GM18507 (cell line): ENCODE measurements around the gene SKP1.
"Not testable (repeated sequence)": the region's sequence is repeated elsewhere in the genome, so short reads cannot be mapped to it uniquely, and the experiment has no call there.

ENCODE experiments used
- DNase-seq: peaks from one replicate; pipeline ENCODE4 v3.0.0; 2011; ENCODE audit warnings: low read depth; ENCODE audit not compliant: insufficient read length; ENCODE audit errors: extremely low spot score
- FAIRE-seq: peaks from 2 replicates; lab custom pipeline; 2011; peaks lifted over from hg19 to GRCh38; lab: Jason Lieb, UNC

Gene SKP1

GRCh38 chr5:134176511-134177368 is at the start of gene SKP1:
Gene SKP1, minus strand, starts transcription at chr5:134176950. Its CDS starts 2,928 bp downstream, at chr5:134174022.
- DNase-seq (peak; percentile 84), FAIRE-seq (peak; percentile 84)

DNA sequence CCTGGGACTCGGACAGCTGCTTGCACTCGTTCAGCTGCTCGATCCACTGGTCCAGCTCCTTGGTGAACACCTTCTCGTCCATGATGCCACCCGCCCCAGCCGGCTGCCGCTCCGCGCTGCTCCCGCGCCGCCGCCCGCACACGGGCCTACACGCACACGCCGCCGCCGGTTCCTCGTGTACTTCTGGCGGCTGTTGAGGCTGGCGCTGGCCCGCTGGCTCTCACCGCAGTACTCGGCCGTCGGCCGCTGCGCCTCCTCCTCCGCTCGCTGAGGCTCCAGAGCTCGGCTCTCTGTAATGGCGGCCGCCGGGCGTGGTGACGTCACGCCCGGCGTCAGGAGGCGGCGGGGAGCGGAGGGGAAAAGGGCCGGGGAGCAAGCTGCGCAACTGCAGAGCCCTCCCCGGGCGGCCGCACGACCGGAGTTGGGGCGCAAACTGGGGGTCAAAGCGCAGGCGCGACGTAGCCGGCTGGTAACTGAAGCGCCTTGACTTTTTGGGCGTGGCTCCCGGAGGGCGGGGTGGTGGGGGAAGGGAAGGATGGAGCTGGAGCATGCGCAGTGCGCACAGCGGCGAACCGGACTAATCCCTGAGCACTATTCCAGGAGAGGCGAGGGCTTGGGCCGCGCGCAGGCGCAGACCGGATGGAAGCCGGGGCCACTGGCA is 49.2 kb upstream of the SKP1 start, which contains the start of gene PPP2CA:
Gene PPP2CA, minus strand, starts transcription at position 294 of the 661 bp plus-strand sequence. Its CDS starts 212 bp downstream, at position 82.
- DNase-seq, result peak; percentile 91
- peak; percentile 98 for FAIRE-seq

- FAIRE-seq (no peak), DNase-seq (peak; percentile 33)
Observed at GRCh38 chr5:134224888-134225779, 48.4 kb upstream of the SKP1 start.

- FAIRE-seq (no peak), DNase-seq (no peak)
Observed at GRCh38 chr5:134223406-134224248, 46.9 kb upstream of the SKP1 start.

DNA sequence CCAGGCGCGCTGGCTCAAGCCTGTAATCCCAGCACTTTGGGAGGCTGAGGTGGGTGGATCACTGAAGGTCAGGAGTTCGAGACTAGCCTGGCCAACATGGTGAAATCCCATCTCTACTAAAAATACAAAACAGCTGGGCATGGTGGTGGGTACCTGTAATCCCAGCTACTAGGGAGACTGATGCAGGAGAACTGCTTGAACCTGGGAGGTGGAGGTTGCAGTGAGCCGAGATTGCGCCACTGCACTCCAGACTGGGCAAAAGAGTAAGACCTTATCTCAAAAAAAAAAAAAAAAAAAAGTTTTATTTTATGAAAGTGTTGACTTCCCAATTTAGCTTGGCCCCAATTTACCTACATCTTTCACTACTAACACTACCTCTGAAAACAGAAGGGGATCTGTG is 44.9 kb upstream of the SKP1 start:
- not testable (repeated sequence) for DNase-seq, FAIRE-seq

DNA sequence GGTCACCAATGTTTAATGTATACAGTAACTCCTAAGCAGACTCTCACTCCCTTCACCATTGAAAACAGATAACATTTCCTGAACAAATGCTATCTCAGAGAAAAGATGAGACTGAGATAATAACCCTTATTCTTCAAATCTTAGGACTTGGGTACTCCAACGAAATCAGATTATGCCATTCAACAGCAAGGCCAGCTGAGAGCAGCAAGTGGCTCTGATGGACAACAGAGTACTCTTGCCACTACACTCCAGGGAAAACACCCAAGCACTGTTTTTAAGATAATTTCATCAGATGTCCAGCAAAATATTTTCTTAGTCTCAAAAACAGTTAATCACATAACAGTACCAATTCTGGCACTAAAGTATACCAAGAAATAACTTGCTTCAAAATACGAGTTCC is 39.0 kb upstream of the SKP1 start:
- FAIRE-seq, result no peak
- no peak for DNase-seq

DNA sequence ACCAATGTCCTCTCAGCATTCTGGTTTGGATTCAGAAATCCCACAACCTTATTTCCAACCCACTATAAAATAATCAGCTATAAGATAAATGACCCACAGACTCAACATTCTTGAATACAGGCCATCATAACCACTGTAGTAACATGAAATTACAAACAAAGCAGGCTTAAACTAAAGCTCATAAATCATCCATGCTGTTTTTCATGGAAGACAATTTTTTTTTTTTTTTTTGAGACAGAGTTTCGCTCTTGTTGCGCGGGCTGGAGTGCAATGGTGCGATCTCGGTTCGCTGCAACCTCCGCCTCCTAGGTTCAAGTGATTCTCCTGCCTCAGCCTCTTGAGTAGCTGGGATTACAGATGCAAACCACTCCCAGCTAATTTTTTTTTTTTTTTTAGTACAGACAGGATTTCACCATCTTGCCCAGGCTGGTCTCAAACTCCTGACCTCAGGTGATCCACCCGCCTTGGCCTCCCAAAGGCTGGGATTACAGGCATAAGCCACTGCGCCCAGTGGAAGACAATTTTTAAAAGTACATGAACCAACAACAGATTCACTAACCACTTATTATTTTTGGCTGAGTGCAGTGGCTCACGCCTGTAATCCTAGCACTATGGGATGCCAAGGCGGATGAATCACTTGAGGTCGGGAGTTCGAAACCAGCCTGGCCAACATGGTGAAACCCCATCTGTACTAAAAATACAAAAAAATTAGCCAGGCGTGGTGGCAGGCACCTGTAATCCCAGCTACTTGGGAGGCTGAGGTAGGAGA is 34.7 kb upstream of the SKP1 start:
- FAIRE-seq, DNase-seq: not testable (repeated sequence)

DNA sequence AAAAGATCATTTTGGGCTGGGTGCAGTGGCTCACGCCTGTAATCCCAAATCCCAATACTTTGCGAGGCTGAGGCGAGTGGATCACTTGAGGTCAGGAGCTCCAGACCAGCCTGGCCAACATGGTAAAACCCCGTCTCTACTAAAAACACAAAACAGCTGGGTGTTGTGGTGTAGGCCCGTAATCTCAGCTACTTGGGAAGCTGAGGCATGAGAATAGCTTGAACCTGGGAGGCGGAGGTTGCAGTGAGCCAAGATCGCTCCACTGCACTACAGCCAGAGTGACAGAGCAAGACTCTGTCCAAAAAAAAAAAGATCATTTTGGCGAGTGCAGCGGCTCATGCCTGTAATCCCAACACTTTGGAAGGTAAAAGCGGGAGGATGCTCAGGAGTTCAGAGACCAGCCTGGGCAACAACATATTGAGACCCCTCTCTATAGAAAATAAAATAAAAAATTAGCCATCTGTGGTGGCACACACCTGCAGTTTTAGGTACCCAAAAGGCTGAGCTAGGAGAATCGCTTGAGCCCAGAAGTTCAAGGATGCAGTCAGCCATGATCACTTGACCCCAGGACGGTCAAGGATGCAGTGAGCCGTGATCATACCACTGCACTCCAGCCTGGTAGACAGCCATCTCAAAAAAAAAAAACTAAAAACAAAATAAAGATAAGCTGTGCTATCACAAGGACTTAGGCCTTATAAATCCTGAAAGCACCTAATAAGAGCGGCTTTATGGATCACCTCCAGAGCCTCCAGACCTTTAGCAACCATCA is 32.9 kb upstream of the SKP1 start:
- DNase-seq (no peak), FAIRE-seq (no peak)

GRCh38 chr5:134207696-134208095 is 30.9 kb upstream of the SKP1 start:
- no peak for DNase-seq
- FAIRE-seq, result no peak

DNA sequence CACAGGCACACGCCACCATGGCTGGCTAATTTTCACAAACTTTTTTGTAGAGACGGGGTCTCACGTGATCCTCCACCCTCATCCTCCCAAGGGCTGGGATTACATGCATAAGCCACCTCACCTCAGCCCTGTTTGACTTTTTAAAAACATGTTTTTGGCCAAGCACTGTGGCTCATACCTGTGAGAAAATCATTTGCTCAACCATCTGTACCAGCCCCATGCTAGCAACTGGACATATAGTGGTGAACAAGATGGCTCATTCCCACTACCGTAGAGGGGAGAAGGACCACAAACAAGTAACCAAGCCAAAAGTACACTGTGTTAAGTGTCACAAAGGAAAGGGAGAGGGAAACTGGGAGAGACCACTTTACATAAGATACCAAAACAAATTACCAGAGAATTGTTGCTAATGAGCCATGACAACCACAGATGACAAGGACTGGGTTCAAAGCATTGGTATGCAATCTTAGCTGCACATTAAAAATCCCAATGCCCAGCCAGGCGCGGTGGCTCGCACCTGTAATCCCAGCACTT is 29.9 kb upstream of the SKP1 start:
- DNase-seq (no peak), FAIRE-seq (no peak)

GRCh38 chr5:134204575-134204974 is 27.8 kb upstream of the SKP1 start:
- no peak for DNase-seq
- no peak for FAIRE-seq

GRCh38 chr5:134203630-134204029 is 26.9 kb upstream of the SKP1 start:
- DNase-seq (no peak), FAIRE-seq (no peak)

DNA sequence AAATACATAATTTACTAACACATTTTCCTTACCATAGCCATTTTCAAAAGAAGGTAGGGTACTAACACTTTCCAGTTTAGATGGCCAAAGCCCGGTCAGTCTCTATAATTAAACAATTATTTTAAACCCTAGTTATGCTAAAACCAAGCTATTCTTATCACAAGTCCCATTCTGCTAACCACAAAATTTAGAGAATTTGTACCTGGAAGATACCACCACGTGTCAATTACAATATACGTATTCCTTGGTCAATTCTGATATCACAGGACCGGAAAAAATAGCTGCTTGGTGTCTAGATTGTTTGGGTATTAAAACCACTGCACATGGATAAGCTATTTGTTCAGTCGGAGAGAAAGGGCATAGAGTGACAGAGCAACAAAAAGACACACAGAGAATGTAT is 18.9 kb upstream of the SKP1 start:
- DNase-seq (no peak), FAIRE-seq (no peak)

GRCh38 chr5:134189031-134189430 is 12.3 kb upstream of the SKP1 start:
- no peak for DNase-seq
- no peak for FAIRE-seq

DNA sequence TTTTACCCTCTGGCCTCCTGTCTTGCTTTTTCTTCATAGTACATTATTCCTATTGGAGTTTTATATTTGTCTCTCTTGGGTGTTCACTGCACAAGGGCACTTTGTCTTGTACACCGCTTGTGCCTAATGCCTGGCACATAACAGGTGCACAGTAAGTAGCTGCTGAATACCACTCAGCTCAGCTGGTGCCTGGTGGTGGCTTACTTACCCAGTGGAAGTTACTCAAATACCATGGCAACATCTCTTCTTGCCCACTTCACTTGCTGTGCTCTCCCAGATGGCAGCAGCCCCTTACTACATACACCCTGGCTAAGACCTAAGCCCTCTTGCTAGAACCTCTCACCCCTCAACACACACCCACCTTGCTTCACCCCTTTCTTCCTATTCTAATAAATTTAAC is 11.3 kb upstream of the SKP1 start:
- DNase-seq (no peak), FAIRE-seq (no peak)

DNA sequence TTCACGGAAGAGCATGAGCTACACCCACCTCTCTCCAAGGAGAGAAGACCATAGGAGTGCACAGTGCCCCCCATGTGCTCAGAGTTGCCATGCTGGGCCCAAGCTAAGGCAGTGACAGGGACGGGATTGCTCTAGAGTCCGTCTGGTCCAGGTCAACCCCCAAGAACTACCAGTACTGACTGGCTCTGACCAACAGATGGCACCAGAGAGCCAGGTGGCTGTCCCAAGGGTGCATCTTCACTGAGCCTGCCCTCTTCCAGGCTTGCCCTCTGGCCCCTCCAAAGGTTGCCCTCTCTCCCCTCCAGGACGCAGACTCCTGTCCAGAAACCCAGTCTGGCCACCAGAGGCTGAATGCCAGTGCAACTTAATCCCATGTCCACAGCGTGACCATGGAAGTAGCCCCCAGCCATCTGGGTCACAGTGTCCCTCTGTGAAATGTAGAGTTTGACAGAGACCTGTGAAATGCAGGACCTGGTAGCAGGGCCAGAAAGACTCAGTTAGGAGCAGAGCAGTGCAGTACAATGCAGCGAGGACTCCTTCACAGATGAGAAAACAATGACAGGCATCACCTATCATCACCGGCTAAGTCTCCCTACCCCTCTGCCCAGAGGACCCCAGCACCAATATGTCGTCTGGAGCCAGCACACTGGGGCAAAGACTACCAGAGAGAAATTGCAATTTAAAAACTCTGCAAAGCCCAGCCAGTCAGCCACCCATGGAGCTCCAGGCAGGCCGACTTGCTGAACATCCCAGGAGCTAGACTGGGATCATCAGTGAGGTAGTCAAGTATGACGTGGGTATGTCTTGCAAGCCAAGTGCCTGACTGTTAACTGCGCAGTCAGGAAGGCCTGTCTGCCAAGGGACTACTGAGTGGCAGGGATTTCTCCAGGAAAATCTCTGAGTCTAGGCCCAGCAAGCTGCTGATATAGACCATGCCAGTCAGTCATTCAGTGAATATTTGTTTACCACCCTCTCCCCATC is 7.7 kb upstream of the SKP1 start:
- peak; percentile 62 for DNase-seq
- peak; percentile 87 for FAIRE-seq
